Retina (tissue), 1 donor: ENCODE measurements around the gene TBRG4.

Experiments
- DNase-seq: peaks from one replicate; pipeline ENCODE4 v3.0.0-alpha.2; 2016

Gene TBRG4

GRCh38 chr7:45050198-45050597 is 61.3 kb downstream of the TBRG4 start:
- no peak for DNase-seq
